ENCODE data around the gene CASZ1.

GRCh38 chr1:10827377-10828333 is 31.2 kb upstream of the CASZ1 start:
- no peak for TF ChIP-seq POLR2A (IDR thresholded peaks at IDR 0.05)
- no peak for TF ChIP-seq CTCF (IDR thresholded peaks at IDR 0.05)
